K562 (cell line): Measurements from ENCODE around the gene MYL3. TPM values are rescaled to one million over a fixed set of nuclear protein-coding genes. Genes with fewer than 3 reads are reported as not detected.

Experiments used
- ATAC-seq: fragments of 200-7000 bp; cut with Tn5 transposase; 3 replicates; pipeline ENCODE4 v1.9.1; 2020; ENCODE audit warnings: moderate library complexity
- BruUV-seq: library from RNA; stranded (reverse); fragments of 400-500 nt; replicated peaks from 2 replicates; lab custom pipeline; 2021; lab: Mats Ljungman, UMichigan
- CTCF ChIA-PET: fragments of 300-600 bp; formaldehyde crosslinking; extraction: SDS; loops from one replicate; lab custom pipeline; 2021; ENCODE audit warnings: low intra/inter-chr PET ratio; lab: Yijun Ruan, JAX
- POLR2A ChIA-PET: fragments of 300-600, 350-650 bp; sonication (Branson Sonifier 250); formaldehyde crosslinking; extraction: SDS; loops from one replicate; lab custom pipeline; 2021; ENCODE audit warnings: antibody characterized with exemption, inconsistent platforms; lab: Yijun Ruan, JAX
- DNase-seq, 4 experiments: peaks; one replicate each; pipeline versions ENCODE4 v3.0.0 to v3.0.0-alpha.2; 2011 to 2018; ENCODE audit warnings: low spot score in 3 of 4, mixed read lengths in 3 of 4; ENCODE audit errors: extremely low read depth in 1 of 4
- FAIRE-seq: peaks from 2 replicates; lab custom pipeline; 2011; peaks lifted over from hg19 to GRCh38; lab: Jason Lieb, UNC
- H2AFZ ChIP-seq: 2 replicates; pipeline ENCODE4 v1.6.0; 2011; ENCODE audit warnings: low read depth, low read length, control low read depth, inconsistent platforms
- H3K27ac ChIP-seq: fragments of 200-600 bp; 3 replicates; pipeline ENCODE4 v1.8.0; 2011; ENCODE audit warnings: low read depth, mild to moderate bottlenecking, control low read depth, inconsistent platforms, low read length, moderate library complexity, mixed read lengths; ENCODE audit errors: extremely low read depth
- H3K27me3 ChIP-seq, 2 experiments: fragments of 300-600 bp in 1 of 2; 2 replicates in 1 of 2; 3 replicates in 1 of 2; pipeline versions ENCODE4 v1.6.0 to v1.8.0; 2011; ENCODE audit warnings: inconsistent platforms in 2 of 2, low read length in 2 of 2, mild to moderate bottlenecking in 1 of 2, mixed read lengths in 1 of 2, moderate library complexity in 1 of 2; ENCODE audit not compliant: control insufficient read depth in 2 of 2, insufficient read depth in 2 of 2
- H3K36me3 ChIP-seq: fragments of 300-600 bp; 3 replicates; pipeline ENCODE4 v1.8.0; 2011; ENCODE audit warnings: mild to moderate bottlenecking, low read length, inconsistent platforms; ENCODE audit not compliant: control insufficient read depth, insufficient read depth
- H3K4me1 ChIP-seq, 2 experiments: fragments of 200-600 bp in 1 of 2; replicated peaks in 1 of 2; 2 replicates in 1 of 2; 3 replicates in 1 of 2; pipeline versions ENCODE4 v1.5.1 to v1.8.0; 2011; ENCODE audit warnings: inconsistent platforms in 2 of 2, low read length in 2 of 2, mild to moderate bottlenecking in 1 of 2, mixed read lengths in 1 of 2, moderate library complexity in 1 of 2; ENCODE audit not compliant: control insufficient read depth in 2 of 2, insufficient read depth in 2 of 2
- H3K4me2 ChIP-seq: 2 replicates; pipeline ENCODE4 v1.6.1; 2011; ENCODE audit warnings: low read length, control low read depth, inconsistent platforms, mixed read lengths; ENCODE audit not compliant: insufficient read depth
- H3K4me3 ChIP-seq: fragments of 200-600 bp; sonication (generic), shearing (Covaris generic); 2 replicates; pipeline ENCODE4 v1.5.1; 2016; ENCODE audit warnings: control low read depth, inconsistent platforms
- H3K79me2 ChIP-seq: fragments of 200-600 bp; 3 replicates; pipeline ENCODE4 v1.8.0; 2011; ENCODE audit warnings: low read length, inconsistent platforms; ENCODE audit not compliant: control insufficient read depth, insufficient read depth
- H3K9ac ChIP-seq, 2 experiments: 2 replicates each; pipeline versions ENCODE4 v1.6.0 to v1.6.1; 2011; ENCODE audit warnings: low read depth in 2 of 2, low read length in 2 of 2, control low read depth in 1 of 2, inconsistent platforms in 1 of 2, mild to moderate bottlenecking in 1 of 2, mixed read lengths in 1 of 2; ENCODE audit not compliant: insufficient read depth in 1 of 2
- H3K9me1 ChIP-seq: one replicate; pipeline ENCODE4 v1.6.0; 2011; ENCODE audit warnings: inconsistent platforms, mild to moderate bottlenecking, low read length, moderate library complexity; ENCODE audit not compliant: control insufficient read depth, insufficient read depth
- H3K9me3 ChIP-seq: replicated peaks from 2 replicates; pipeline ENCODE4 v1.5.1; 2011; ENCODE audit warnings: low read depth, low read length, inconsistent platforms; ENCODE audit not compliant: control insufficient read depth, insufficient read depth
- H4K20me1 ChIP-seq: replicated peaks from 2 replicates; pipeline ENCODE4 v1.6.1; 2011; ENCODE audit warnings: low read length, inconsistent platforms, mixed read lengths; ENCODE audit not compliant: control insufficient read depth, insufficient read depth
- CEBPB ChIP-seq: fragments of 450-650 bp; IDR thresholded peaks from 2 replicates; pipeline ENCODE4 v1.6.1; 2016; ENCODE audit warnings: missing genetic modification characterization, missing compliant biosample characterization
- CSDE1 ChIP-seq, 2 experiments: fragments of 450-650 bp; IDR thresholded peaks; 2 replicates each; pipeline ENCODE4 v1.6.1; 2016; ENCODE audit warnings: mild to moderate bottlenecking in 1 of 2
- GTF2F1 ChIP-seq: IDR thresholded peaks from 2 replicates; pipeline ENCODE4 v1.6.1; 2011; ENCODE audit warnings: low read depth, low read length, improper control_type of control experiment
- PHB ChIP-seq: fragments of 250-450 bp; sonication (Bioruptor Pico); IDR thresholded peaks from 2 replicates; pipeline ENCODE4 v1.5.0; 2021
- SAP30 ChIP-seq: fragments of 200-600 bp; sonication (generic); IDR thresholded peaks from 2 replicates; pipeline ENCODE4 v1.6.1; 2012; ENCODE audit warnings: borderline replicate concordance, low read depth, mild to moderate bottlenecking, moderate library complexity, low read length, control low read depth, inconsistent platforms; ENCODE audit not compliant: insufficient read depth, poor library complexity, severe bottlenecking
- SP1 ChIP-seq: sonication (generic); formaldehyde crosslinking; IDR thresholded peaks from 2 replicates; pipeline ENCODE4 v1.8.1; 2022; ENCODE audit warnings: mild to moderate bottlenecking, missing genetic modification reagents
- STAT5A ChIP-seq: IDR thresholded peaks from 2 replicates; pipeline ENCODE4 v1.6.1; 2012; ENCODE audit warnings: low read length, inconsistent platforms, borderline replicate concordance
- TFE3 ChIP-seq: fragments of 450-650 bp; formaldehyde crosslinking; IDR thresholded peaks from 2 replicates; pipeline ENCODE4 v1.4.0; 2020; ENCODE audit warnings: mild to moderate bottlenecking, mixed read lengths
- USF1 ChIP-seq: sonication (generic); formaldehyde crosslinking; IDR thresholded peaks from 2 replicates; pipeline ENCODE4 v1.9.0; 2022; ENCODE audit warnings: mild to moderate bottlenecking, missing genetic modification reagents
- ZNF121 ChIP-seq: sonication (generic); formaldehyde crosslinking; conservative IDR thresholded peaks from 2 replicates; pipeline ENCODE4 v1.8.0; 2022; ENCODE audit warnings: missing genetic modification reagents
- ZNF609 ChIP-seq: sonication (generic); formaldehyde crosslinking; IDR thresholded peaks from 2 replicates; pipeline ENCODE4 v1.8.1; 2023; ENCODE audit warnings: missing genetic modification reagents, mild to moderate bottlenecking, borderline replicate concordance
- WGBS: fragments of 100-300 bp; shearing (Covaris generic); methylation state at CpG from one replicate; pipeline ENCODE4 v1.1.6; 2016; ENCODE audit warnings: low coverage, mixed read lengths; ENCODE audit not compliant: insufficient coverage; ENCODE audit errors: missing lambda C conversion rate; 5-methylcytosine and 5-hydroxymethylcytosine counted together
- in situ Hi-C: fragments of 300-500 bp; cut with MboI; formaldehyde crosslinking; loops from 4 replicates; pipeline ENCODE4 v1.15.0; 2018; ENCODE audit warnings: inconsistent platforms, mixed read lengths
- intact Hi-C: fragments of 100-400 bp; cut with micrococcal nuclease; formaldehyde crosslinking; loops from 2 replicates; pipeline ENCODE4 v1.14.2; 2022
- polyA plus RNA-seq, 8 experiments: library from polyadenylated mRNA; depleted of rRNA in 4 of 8; stranded (reverse) in 5 of 8; unstranded in 3 of 8; fragments of >200 nt; fragmentation: Nextera tagmentation in 2 of 8; fragmentation: Illumina TruSeq in 1 of 8; extraction: Ambion mirVana in 2 of 8; extraction: Trizol in 1 of 8; gene quantifications; 2 replicates each; pipeline versions ENCODE4 v1.2.1 to v1.2.3, GENCODE V29; 2011 to 2014; ENCODE audit warnings: inconsistent platforms in 1 of 8, missing spikeins in 1 of 8
- total RNA-seq, 7 experiments: library from RNA; depleted of rRNA in 6 of 7; stranded (reverse); fragments of >200 nt in 6 of 7; fragmentation: Illumina TruSeq in 2 of 7; extraction: Trizol in 2 of 7; gene quantifications; 2 replicates each; pipeline versions ENCODE4 v1.2.1 to v1.2.3, GENCODE V29; 2011 to 2021; ENCODE audit warnings: low replicate concordance in 1 of 7
- TF ChIP-seq, protein P1 (sequence below), 2 experiments: IDR thresholded peaks; 2 replicates each; pipeline ENCODE4 v1.6.1; 2011; ENCODE audit warnings: borderline replicate concordance in 1 of 2, control low read depth in 1 of 2, low read depth in 1 of 2, low read length in 1 of 2, mild to moderate bottlenecking in 1 of 2, mixed read lengths in 1 of 2, moderate library complexity in 1 of 2; ENCODE audit not compliant: insufficient read depth in 1 of 2, insufficient read length in 1 of 2, poor library complexity in 1 of 2, severe bottlenecking in 1 of 2; ENCODE audit errors: extremely low read depth in 1 of 2

Gene MYL3
- total and polyA plus RNA-seq, 9 of the 15 experiments (the other 6 are each of a cell fraction or from before 2014, with no cell fraction given) = 0.14 to 0.45 TPM; not detected in 7

DNA sequence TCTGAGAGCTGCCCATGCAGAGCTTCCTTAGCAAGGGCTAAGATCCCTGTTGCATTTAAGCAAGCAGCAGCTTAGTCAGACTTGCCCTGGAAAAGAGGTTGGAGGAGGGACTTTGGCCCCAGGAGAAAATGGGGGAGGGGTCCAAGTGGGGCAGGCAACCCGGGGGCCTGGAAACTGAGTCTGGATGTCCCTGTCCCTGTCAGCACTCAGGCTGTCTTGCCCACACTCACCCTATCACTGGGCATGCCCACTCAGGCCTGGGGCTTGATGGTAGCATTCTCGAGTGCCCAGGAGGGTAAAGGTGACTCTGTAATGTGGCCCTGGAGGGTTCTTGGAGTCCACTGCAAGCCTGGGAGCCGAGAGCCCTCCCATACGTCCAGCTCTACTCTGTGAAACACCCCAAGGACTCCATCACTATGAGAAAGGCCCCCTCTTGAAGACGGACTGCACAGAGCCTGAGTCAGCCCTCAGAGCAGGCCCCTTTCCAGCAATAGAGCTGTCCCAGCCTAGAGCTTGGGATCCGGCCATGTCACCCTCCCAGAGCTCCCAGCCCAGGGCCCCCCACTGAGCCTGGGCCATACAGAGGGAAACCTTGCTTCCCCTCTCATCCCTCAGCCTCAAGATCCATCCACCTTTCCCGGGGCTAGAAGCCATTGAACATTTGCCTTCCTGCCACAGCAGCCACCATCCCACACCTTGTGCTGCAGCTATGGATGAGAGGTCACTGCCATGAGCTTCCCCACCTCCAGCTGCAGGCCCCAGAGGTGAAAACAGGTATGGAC lies 13.4 kb downstream of the MYL3 start:
- ATAC-seq = no peak
- H3K9ac ChIP-seq = peak overlapping the region in 1 of 2 experiments; percentile 42; a peak in 1 of 4 replicates
- H3K9me3 ChIP-seq = no peaks in the 10 kb centered on the region
- no peak overlapping the region for H3K4me2 ChIP-seq
- no peak for FAIRE-seq
- H3K27me3 ChIP-seq = peaks cover 10 to 74% of the 10 kb centered on the region in 2 experiments; a peak in 4 of 5 replicates
- no peaks in the 10 kb centered on the region for H3K79me2 ChIP-seq
- no TSS peak for BruUV-seq
- H4K20me1 ChIP-seq = peaks cover 3% of the 10 kb centered on the region; the same call in 1 of the 2 replicates
- H3K27ac ChIP-seq = no peak overlapping the region
- CTCF ChIA-PET = no interaction called here
- DNase-seq = no peak
- no peak overlapping the region for H2AFZ ChIP-seq
- peaks cover 11 to 17% of the 10 kb centered on the region in 2 experiments for H3K4me1 ChIP-seq
- H3K36me3 ChIP-seq = no peaks in the 10 kb centered on the region
- no peaks in the 10 kb centered on the region for H3K9me1 ChIP-seq
- WGBS = 4% methylated on average over 7 of the region's 7 CpGs
- H3K4me3 ChIP-seq = no peak overlapping the region
- in situ Hi-C loops (no loop called here), intact Hi-C loops (loop anchor here (5.0 kb wide), 1 partner anchor 47 kb away; no protein-coding TSS in a partner anchor)
- POLR2A ChIA-PET = interaction anchor here (0.6 to 0.9 kb wide), 3 partner anchors 9 to 115 kb away, joined by 3 to 4 read pairs (median 3); no protein-coding TSS in a partner anchor
- TF ChIP-seq CEBPB (tag) (no peak), SP1 (CRISPR knock-in tag) (no peak), STAT5A (no peak), USF1 (CRISPR knock-in tag) (no peak), TFE3 (CRISPR knock-in tag) (no peak), PHB (CRISPR knock-in tag) (no peak), GTF2F1 (no peak), ZNF121 (CRISPR knock-in tag) (no peak), ZNF609 (CRISPR knock-in tag) (no peak), CSDE1 (IDR thresholded peaks at IDR 0.05) (no peak), SAP30 (no peak)
- TF ChIP-seq, protein P1, sequence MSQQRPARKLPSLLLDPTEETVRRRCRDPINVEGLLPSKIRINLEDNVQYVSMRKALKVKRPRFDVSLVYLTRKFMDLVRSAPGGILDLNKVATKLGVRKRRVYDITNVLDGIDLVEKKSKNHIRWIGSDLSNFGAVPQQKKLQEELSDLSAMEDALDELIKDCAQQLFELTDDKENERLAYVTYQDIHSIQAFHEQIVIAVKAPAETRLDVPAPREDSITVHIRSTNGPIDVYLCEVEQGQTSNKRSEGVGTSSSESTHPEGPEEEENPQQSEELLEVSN (IDR thresholded peaks at IDR 0.05; ENCODE audit: borderline replicate concordance in 1 of 2, extremely low read depth in 1 of 2, insufficient read depth in 1 of 2, insufficient read length in 1 of 2, low read depth in 1 of 2, low read length in 1 of 2, poor library complexity in 1 of 2, severe bottlenecking in 1 of 2) = no peak
